GM12878 (cell line): ENCODE measurements around the gene HDAC2. TPM values are rescaled to one million over a fixed set of nuclear protein-coding genes. Genes with fewer than 3 reads are reported as not detected.
"Not testable (repeated sequence)": the region's sequence is repeated elsewhere in the genome, so short reads cannot be mapped to it uniquely, and the experiment has no call there.

Experiments used
- ATAC-seq: fragments of 200-7000 bp; cut with Tn5 transposase; 3 replicates; pipeline ENCODE4 v1.9.1; 2020; ENCODE audit warnings: mild to moderate bottlenecking, moderate library complexity
- BruUV-seq: library from RNA; stranded (reverse); fragments of 400-500 nt; replicated peaks from 2 replicates; lab custom pipeline; 2021; lab: Mats Ljungman, UMichigan
- CTCF ChIA-PET: fragments of 300-600 bp; sonication (Branson Sonifier 250); formaldehyde crosslinking; extraction: SDS; loops from one replicate; lab custom pipeline; 2021; ENCODE audit warnings: inconsistent platforms; lab: Yijun Ruan, JAX
- POLR2A ChIA-PET: fragments of 350-600 bp; formaldehyde crosslinking; extraction: SDS; loops from one replicate; lab custom pipeline; 2021; ENCODE audit warnings: inconsistent platforms; lab: Charles Lee
- RAD21 ChIA-PET: fragments of 300-600 bp; sonication (Branson Sonifier 250); formaldehyde crosslinking; loops from one replicate; lab custom pipeline; 2023; ENCODE audit warnings: antibody characterized with exemption; ENCODE audit not compliant: unreplicated experiment; lab: Charles Lee
- SMC1A ChIA-PET: fragments of 300-600 bp; sonication (Branson Sonifier 250); formaldehyde crosslinking; loops from one replicate; lab custom pipeline; 2023; ENCODE audit not compliant: unreplicated experiment, uncharacterized antibody; lab: Charles Lee
- DNase-seq: peaks from one replicate; pipeline ENCODE4 v3.0.0-alpha.2; 2011; ENCODE audit warnings: low read depth, low spot score
- FAIRE-seq: peaks from 3 replicates; lab custom pipeline; 2011; peaks lifted over from hg19 to GRCh38; lab: Jason Lieb, UNC
- H2AFZ ChIP-seq: 2 replicates; pipeline ENCODE4 v1.6.0; 2011; ENCODE audit warnings: low read depth, low read length, control low read depth; ENCODE audit not compliant: control insufficient read depth
- H3K27ac ChIP-seq: 2 replicates; pipeline ENCODE4 v1.5.1; 2011; ENCODE audit warnings: control low read depth; ENCODE audit not compliant: control insufficient read depth, insufficient read depth
- H3K27me3 ChIP-seq, 2 experiments: replicated peaks in 1 of 2; 2 replicates each; pipeline versions ENCODE4 v1.6.0 to v1.6.1; 2011; ENCODE audit warnings: low read length in 1 of 2; ENCODE audit not compliant: control insufficient read depth in 2 of 2, insufficient read depth in 2 of 2
- H3K36me3 ChIP-seq, 2 experiments: 2 replicates each; pipeline ENCODE4 v1.5.1; 2011; ENCODE audit warnings: low read length in 1 of 2; ENCODE audit not compliant: control insufficient read depth in 2 of 2, insufficient read depth in 2 of 2
- H3K4me1 ChIP-seq: 2 replicates; pipeline ENCODE4 v1.6.1; 2011; ENCODE audit warnings: mild to moderate bottlenecking, low read length, moderate library complexity, mixed read lengths; ENCODE audit not compliant: control insufficient read depth, insufficient read depth
- H3K4me2 ChIP-seq: 2 replicates; pipeline ENCODE4 v1.6.0; 2011; ENCODE audit warnings: control low read depth; ENCODE audit not compliant: control insufficient read depth, insufficient read depth
- H3K4me3 ChIP-seq: fragments of 200-600 bp; sonication (generic); 2 replicates; pipeline ENCODE4 v1.5.1; 2016
- H3K79me2 ChIP-seq: 2 replicates; pipeline ENCODE4 v1.6.0; 2011; ENCODE audit warnings: low read length; ENCODE audit not compliant: control insufficient read depth, insufficient read depth
- H3K9ac ChIP-seq: 2 replicates; pipeline ENCODE4 v1.8.0; 2011; ENCODE audit warnings: low read length, control low read depth, mixed read lengths; ENCODE audit not compliant: control insufficient read depth, insufficient read depth
- H3K9me3 ChIP-seq: replicated peaks from 3 replicates; pipeline ENCODE4 v1.5.1; 2011; ENCODE audit warnings: mild to moderate bottlenecking, low read length; ENCODE audit not compliant: control insufficient read depth, insufficient read depth
- H4K20me1 ChIP-seq: 2 replicates; pipeline ENCODE4 v1.6.0; 2011; ENCODE audit not compliant: control insufficient read depth, insufficient read depth
- BACH1 ChIP-seq: fragments of 450-650 bp; IDR thresholded peaks from 2 replicates; pipeline ENCODE4 v1.6.1; 2017; ENCODE audit warnings: mild to moderate bottlenecking, borderline replicate concordance
- BCL11A ChIP-seq: IDR thresholded peaks from 2 replicates; pipeline ENCODE4 v1.6.1; 2011; ENCODE audit warnings: low read depth, low read length
- RBBP5 ChIP-seq: fragments of 200-600 bp; sonication (generic); conservative IDR thresholded peaks from 2 replicates; pipeline ENCODE4 v1.6.1; 2016
- WRNIP1 ChIP-seq: IDR thresholded peaks from 2 replicates; pipeline ENCODE4 v1.6.1; 2011; ENCODE audit warnings: low read depth, low read length, improper control_type of control experiment, borderline replicate concordance
- WGBS: methylation state at CpG from one replicate; pipeline ENCODE4 v1.1.6; 2016; ENCODE audit warnings: low lambda C conversion rate; ENCODE audit not compliant: insufficient replicate concordance, insufficient coverage; ENCODE audit errors: missing lambda C conversion rate; 5-methylcytosine and 5-hydroxymethylcytosine counted together
- in situ Hi-C: fragments of 300-500 bp; cut with MboI; formaldehyde crosslinking; loops from 9 replicates; pipeline ENCODE4 v1.14.3; 2018; ENCODE audit warnings: mixed read lengths
- intact Hi-C: fragments of 100-400 bp; cut with micrococcal nuclease; formaldehyde crosslinking; loops from one replicate; pipeline ENCODE4 v1.14.2; 2022; ENCODE audit not compliant: unreplicated experiment
- polyA plus RNA-seq, 11 experiments: library from polyadenylated mRNA; depleted of rRNA in 4 of 11; unstranded in 6 of 11; stranded (reverse) in 5 of 11; fragments of >200 nt; fragmentation: Nextera tagmentation in 4 of 11; fragmentation: Illumina TruSeq in 1 of 11; extraction: Ambion mirVana in 4 of 11; extraction: Trizol in 1 of 11; gene quantifications; 1 replicate in 1 of 11; 2 replicates in 10 of 11; pipeline versions ENCODE4 v1.2.1 to v1.2.3, GENCODE V29; 2011 to 2016; ENCODE audit warnings: inconsistent platforms in 2 of 11, missing spikeins in 2 of 11, low read depth in 1 of 11
- total RNA-seq, 4 experiments: library from RNA; depleted of rRNA in 3 of 4; stranded (reverse); fragments of >200 nt in 3 of 4; fragmentation: Illumina TruSeq in 1 of 4; extraction: Trizol in 1 of 4; gene quantifications; 2 replicates each; pipeline versions ENCODE4 v1.2.1 to v1.2.3, GENCODE V29; 2013 to 2021

HDAC2 gene
- total and polyA plus RNA-seq, 10 of the 15 experiments (the other 5 are each of a cell fraction or from before 2014, with no cell fraction given), result 40.4 to 210 (median 114) TPM

DNA sequence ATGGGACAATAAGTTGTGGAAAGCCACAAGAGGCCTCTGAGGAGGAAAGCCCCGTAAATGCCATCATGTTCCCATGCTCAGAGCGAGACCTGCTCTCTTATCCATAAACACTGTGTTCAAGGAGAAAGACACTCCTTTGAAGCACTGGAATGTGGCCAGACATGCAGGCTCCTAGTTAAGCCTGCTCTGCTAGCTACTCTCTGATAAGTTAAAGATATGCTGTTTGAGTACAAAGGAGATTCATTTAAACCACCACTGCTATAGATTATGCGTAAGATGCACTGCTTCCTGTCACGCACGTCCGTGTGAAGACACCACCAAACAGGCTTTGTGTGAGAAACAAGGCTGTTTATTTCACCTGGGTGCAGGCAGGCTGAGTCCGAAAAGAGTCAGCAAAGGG, 40.5 kb upstream of the HDAC2 start:
- H3K9me3 ChIP-seq, in situ Hi-C loops, SMC1A ChIA-PET, BruUV-seq, intact Hi-C loops, H3K36me3 ChIP-seq, RAD21 ChIA-PET, H3K4me3 ChIP-seq, H3K27me3 ChIP-seq, H3K9ac ChIP-seq, H3K79me2 ChIP-seq, H2AFZ ChIP-seq, FAIRE-seq, H3K4me2 ChIP-seq, ATAC-seq, POLR2A ChIA-PET, CTCF ChIA-PET, DNase-seq, H3K4me1 ChIP-seq, H3K27ac ChIP-seq, H4K20me1 ChIP-seq: not testable (repeated sequence)
- WGBS, result 33% methylated on average over 7 of the region's 7 CpGs

GRCh38 chr6:114010540-114010939, 39.6 kb upstream of the HDAC2 start:
- ChIA-PET SMC1A (no interaction called here), POLR2A (no interaction called here), RAD21 (no interaction called here), CTCF (interaction anchor here (1.5 kb wide), 1 partner anchor 99 kb away, joined by 3 read pairs; no protein-coding TSS in a partner anchor)
- H3K4me3 ChIP-seq, result no peak overlapping the region
- no peak for FAIRE-seq
- no peak for ATAC-seq
- H3K4me1 ChIP-seq, result no peaks in the 10 kb centered on the region
- no peaks in the 10 kb centered on the region for H3K79me2 ChIP-seq
- no peaks in the 10 kb centered on the region for H3K36me3 ChIP-seq
- BruUV-seq, result no TSS peak
- H3K9ac ChIP-seq, result no peak overlapping the region
- no peaks in the 10 kb centered on the region for H3K9me3 ChIP-seq
- no peak overlapping the region for H3K4me2 ChIP-seq
- no peaks in the 10 kb centered on the region for H4K20me1 ChIP-seq
- H3K27me3 ChIP-seq, result no peaks in the 10 kb centered on the region; a peak in 1 of 4 replicates
- DNase-seq, result no peak
- intact Hi-C loops (no loop called here), in situ Hi-C loops (no loop called here)
- TF ChIP-seq BCL11A, result no peak
- TF ChIP-seq BACH1, result no peak
- TF ChIP-seq WRNIP1, result no peak
- TF ChIP-seq RBBP5, result no peak
- H2AFZ ChIP-seq, result no peak overlapping the region
- 46% methylated on average over 2 of the region's 2 CpGs for WGBS
- H3K27ac ChIP-seq, result no peak overlapping the region
